Esophagus muscularis mucosa (tissue), 3 donors: Measurements from ENCODE around the gene XIST.

Experiments used
- CTCF ChIP-seq, 3 experiments: fragments of 200-600 bp in 2 of 3; fragments of 450-650 bp in 1 of 3; sonication (generic) in 2 of 3; IDR thresholded peaks; one replicate each; pipeline ENCODE4 v1.5.1; 2017 to 2019; ENCODE audit warnings: antibody characterized with exemption in 3 of 3, mild to moderate bottlenecking in 2 of 3, moderate library complexity in 1 of 3
- EP300 ChIP-seq: sonication (generic); formaldehyde crosslinking; IDR thresholded peaks from one replicate; pipeline ENCODE4 v1.6.1; 2017; ENCODE audit warnings: antibody characterized with exemption

- TF ChIP-seq CTCF (IDR thresholded peaks at IDR 0.05), result no peak
- TF ChIP-seq EP300, result no peak
These were observed 5.4 kb downstream of the XIST start for GRCh38 chrX:73847100-73847499.
